Embryonic facial prominence (tissue), 1 donor: Measurements from ENCODE around the gene SCN4A.
"Not testable (repeated sequence)": the region's sequence is repeated elsewhere in the genome, so short reads cannot be mapped to it uniquely, and the experiment has no call there.

Experiments
- DNase-seq: peaks from one replicate; pipeline ENCODE4 v3.0.0-alpha.2; 2016; ENCODE audit errors: extremely low spot score

Gene SCN4A

DNA sequence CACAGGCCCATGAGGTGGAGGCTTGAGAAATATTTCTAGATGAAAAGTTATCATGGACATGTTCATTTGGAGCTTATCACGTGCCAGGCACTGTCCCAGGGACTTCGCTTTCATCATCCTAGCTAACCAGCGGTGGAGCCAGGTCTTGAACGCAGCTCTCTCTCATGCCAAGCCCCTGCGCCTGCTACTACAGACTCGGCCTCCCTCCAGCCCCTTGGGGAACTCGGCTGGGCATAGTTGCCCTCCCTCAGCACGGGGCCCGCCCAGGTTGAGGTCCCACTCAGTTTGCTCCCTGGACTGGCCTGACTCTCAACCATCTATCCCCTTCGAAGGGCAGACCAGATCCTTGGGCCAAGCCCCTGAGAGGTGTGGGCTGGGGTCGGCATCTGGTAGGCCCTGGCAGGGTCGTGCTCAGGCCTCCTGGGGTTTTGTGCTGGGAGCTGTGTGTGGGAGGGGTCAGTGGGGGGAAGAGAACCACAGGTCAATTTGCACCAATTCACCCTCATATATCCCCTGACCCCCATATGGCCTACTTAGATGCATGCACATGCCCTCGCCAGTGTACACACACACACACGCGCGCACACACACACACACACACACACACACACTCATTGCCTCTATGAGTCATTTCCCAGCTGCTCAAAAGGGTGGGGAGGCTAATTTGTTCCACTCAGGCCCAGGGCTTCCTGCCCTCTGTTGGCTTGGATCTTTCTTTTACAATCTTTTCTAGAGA, 12.1 kb upstream of the SCN4A start:
- DNase-seq: no peak

DNA sequence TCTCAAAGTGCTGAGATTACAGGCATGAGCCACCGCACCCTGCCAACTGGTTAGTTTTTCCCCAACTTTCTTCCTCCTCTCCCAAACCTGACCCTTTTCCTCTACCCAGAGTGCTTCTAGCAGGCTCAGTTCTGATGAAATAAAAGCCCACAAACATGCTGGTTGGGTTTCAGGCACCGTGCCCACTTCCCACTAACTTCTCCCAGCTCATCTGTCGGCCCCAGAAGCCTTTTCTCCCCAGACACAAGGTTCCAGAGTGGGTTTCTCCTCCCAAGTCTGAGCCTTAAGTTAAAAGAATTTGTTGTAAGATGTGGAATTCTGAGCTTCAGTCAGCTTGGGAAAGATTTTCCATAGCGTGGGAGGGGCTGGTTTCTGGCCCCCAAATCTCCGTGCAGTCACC, 11.5 kb upstream of the SCN4A start:
- no peak for DNase-seq

DNA sequence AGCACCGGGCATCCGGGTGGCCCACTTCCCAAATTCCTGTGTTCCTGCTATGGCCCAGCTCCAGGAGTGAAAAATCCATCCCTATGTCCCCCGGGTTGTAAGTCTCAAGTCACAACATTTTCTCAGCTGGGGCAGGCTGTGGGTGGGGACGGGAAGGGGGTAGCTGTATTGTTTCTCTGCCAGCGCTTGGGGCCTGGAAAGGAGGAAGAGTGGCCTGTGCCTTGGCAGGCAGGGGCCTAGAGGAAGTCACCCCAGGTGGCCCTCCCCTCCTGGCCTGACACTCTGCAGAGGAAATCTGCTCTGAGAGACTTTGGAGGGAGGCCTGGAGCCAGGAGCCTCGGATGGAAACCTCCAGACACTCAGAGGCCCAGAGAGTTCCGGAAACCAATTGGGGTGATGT, 10.6 kb upstream of the SCN4A start:
- no peak for DNase-seq

DNA sequence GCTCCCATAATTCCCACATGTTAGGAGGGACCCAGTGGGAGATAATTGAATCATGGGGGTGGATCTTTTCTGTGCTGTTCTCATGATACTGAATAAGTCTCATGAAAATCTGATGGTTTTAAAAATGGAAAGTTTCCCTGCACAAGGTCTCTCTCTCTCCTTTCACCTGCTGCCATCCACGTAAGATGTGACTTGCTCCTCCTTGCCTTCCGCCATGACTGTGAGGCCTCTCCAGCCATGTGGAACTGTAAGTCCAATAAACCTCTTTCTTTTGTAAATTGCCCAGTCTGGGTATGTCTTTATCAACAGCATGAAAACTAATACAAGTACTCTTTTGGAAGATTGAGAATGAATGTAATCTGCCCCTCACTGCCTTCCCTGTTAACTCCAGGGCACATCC, 9.9 kb upstream of the SCN4A start:
- DNase-seq: not testable (repeated sequence)

DNA sequence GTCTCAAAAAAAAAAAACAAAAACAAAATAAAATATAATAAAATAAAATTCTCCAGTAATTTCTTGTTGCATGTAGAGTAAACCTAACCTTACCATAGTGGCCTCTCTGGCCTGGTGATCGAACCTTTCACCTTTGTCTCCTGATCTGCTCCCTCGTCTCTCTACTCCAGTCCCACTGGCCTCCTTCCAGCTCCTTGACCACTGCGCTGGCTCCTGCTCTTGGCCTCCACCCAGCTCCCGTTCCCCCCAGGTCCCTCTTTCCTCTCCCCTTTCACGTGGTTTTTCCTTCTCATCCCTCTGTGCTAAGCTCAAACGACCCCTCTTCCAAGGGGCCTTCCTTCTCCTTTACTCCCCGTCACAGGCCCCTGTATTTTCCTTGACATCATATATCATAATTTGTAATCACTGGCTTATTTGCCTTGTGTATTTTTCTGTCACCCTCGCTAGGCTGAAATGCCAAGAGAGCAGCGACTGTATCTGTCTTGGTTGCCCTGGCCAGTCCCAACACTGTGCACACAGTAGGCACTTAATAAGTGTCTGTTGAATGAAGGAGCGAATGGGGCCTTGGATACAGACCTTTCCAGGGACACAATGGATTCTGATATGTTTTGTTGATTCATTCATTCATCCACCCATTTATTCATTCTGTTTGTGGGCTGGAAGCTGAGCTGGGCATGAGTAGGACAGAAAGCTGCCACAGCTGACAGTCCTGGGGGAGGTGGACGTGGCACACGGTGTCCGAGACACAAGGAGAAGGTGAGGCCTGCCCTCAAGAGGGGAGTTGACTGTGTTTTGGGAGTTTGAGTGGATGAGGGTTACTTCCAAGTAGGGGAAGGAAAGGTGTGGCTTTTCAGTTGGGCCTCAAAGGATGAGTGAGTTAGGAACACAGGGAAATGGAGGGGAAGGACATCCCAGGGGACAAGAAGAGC, 5.8 kb upstream of the SCN4A start:
- DNase-seq: no peak

DNA sequence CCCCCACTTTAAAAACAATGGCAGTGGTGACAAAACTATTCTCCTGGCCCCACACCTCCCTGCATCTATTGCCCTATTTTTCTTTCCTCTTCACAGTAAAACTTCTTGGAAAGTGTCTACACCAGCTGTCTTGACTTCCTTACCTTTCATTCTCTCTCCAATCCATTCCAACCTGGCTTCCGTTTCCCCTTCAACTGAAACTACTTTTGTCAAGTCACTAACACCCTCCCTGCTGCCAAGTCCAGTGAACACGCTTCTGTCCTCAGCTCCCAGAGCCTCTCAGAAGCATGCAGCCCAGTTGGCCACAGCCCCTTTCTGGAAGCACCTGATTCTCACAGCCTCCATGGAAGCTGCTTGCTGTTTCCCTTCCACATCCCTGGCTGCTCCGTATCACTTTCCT, 4.0 kb upstream of the SCN4A start:
- DNase-seq: no peak

DNA sequence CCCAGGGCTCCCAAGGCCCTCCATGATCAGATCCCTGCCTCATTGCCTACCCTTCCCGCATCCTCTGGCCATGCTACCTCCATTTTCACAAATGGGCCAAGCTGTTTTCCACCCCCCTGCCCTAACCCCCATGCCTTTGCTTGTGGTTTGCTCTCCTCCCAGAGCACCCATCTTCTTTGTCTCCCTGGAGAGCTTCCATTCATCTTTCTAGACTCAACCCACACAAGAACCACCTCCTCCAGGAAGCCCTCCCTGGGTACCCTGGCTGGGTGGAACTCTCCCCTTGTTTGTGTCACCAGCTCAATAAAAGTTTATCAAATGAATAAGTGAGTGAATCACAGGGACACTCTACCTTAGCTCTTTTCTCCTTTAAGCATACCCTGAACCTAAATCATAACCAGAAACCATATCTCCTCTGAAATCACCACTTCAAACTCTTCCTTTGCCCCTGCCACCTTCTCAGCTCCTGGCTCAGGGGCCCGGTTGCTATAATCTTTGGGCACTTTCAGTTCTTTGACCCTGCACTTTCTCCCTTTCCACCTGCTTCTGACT, 2.9 kb upstream of the SCN4A start:
- no peak for DNase-seq

DNA sequence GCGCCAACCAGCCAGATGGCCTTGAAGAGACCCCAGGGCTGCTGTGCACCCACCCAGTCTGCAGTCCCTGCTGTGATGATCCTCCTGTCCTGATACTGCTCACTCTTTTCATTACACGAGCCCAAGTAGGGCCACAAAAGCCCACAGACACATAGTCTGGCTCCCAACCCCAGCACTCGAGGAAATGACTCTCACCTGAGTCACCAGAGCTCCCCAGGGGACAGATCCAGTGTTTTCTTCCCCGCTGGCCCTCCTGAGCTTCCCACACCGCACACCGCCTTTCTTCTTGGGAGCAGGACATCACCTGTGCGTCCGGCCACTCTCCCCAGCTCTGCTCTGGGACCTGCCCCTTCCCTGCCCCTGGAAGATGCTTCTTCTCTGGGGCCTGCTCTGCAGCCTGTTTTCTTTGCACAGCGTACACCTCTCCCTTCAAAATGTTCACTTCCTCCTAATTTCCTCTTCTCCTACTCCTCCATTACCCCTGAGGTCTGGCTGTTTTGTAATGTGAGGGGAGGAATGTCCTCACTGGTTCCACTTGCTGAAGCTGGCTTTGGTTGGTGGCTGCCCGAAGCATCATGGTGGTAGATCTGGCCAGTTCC, 2.0 kb upstream of the SCN4A start:
- DNase-seq: no peak

DNA sequence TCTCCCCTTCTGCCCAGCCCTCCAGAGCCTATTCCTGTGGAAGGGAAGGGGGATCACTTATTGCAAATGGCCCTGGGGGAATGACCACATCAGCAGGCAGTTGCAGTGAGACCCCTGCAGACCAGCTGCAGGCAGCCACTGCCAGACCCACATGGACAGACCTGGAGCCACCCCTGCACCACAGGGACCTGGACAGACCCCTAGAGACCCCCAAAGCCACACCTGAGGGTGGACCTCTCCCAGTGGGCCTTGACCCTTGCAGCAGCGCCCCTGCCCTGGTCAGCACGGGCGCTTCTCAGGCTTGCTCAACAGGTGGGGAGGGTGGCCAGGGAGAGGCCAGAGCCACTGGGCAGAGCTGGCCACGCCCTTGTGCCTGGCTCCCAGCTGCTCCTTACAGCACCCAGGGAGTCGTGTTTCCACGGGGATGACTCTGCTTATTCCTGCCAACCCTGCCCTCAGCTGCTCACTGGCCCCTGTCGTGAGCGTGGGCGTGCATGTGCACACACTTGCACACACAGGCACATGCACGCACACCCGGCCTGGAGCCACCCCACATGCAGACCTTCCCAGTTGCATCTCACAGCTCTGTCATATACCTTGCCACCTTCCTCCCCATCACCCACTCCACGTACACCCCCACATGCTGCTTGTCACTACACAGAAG, 1.3 kb upstream of the SCN4A start:
- DNase-seq: no peak

DNA sequence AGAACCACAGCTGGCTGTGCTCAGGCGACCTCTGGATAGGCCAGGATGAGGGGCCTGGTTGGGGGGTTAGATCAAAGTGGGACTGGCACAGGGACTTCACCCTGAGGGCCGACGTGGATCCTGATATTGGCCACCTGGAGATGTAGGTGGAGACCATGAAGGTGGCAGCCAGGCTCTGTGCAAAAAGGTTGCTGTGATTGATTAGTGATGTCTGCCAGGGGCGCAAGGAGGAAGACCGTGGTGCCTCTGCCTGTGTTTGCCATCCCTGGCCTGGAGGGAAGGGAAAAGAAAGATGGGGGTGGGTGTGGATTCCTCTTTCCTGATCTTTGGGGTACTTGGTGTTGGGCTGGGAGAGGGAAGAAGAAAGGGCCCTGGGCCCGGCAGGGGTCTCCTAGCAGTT, 529 bp upstream of the SCN4A start:
- no peak for DNase-seq

DNA sequence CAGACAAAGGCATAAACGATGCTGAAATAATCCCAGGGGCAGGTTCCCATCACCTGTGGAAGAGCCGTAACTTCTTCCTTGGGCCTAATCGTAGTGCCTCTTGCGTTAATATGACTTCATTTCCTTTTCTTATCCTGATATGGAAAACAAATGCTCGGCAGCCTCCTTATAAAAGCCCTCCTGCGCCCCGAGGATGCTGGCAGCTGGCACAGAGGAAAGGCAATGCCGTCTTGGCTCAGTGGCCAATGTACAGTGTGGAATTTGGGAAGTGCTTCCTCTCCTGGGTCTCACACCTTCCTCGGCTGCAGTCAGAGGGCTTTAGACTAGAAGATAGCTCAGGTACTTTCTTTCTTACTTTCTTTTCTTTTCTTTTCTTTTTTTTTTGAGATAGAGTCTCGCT, 3.4 kb downstream of the SCN4A start:
- DNase-seq: no peak

DNA sequence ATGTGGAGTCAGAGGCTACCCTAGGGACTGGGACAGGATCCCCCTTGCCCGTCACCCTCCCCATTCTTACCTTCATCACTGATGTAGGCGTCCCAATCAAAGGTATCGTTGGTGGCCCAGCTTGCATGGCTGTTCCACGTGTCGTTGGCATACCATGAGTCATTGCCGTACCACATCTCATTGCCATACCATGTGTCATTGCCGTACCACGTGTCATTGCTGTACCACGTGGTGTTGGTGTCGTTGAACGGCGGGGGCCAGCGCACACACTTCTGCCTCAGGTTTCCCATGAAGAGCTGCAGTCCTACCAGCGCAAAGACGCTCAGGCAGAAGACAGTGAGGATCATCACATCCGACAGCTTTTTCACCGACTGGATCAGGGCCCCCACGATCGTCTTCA, 4.8 kb downstream of the SCN4A start:
- no peak for DNase-seq

DNA sequence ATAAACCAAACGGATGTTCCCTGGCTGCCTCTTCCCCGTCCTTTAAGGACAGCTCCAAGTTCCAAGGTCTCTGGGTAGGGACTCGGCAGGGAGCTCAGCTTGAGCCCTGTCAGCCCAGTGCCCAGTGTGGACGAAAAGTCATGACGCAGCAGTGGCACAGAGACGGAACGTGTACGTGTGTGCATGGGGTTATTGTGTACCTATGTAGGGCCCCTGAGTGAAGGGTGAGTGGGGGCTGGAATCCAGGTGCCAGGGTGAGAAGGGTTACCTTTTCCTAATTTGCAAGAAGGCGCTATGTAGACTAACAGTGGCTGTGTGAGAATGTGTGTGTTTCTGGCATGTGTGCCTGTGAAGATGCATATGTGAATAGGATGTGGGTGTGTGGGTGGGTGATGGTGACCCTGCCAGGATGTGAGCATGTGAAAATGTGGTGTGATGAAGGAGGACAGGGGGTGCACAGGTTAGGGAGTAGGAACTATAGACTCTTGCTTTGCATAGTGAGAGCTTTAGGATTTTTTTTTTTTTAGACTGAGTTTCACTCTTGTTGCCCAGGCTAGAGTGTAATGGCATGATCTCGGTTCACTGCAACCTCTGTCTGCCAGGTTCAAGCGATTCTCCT, 6.0 kb downstream of the SCN4A start:
- DNase-seq: no peak

DNA sequence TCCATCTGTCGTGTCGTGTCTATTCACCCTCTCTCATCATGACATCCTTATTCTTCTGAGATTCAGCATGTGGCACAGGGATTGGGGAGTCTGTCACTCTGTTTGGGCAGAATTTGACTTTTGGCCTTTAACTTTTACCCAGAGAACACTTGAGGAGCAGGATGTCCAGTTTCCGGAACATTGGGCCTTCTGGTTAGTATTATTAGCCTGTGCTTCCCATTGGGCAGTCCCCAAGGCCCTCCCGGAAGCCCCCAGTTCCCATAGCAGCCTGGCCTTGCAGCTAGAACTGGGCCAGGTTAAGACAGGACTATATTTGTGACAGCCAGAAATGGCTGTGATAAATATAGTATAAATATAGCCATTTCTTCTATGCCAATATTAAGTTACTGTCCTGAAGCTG, 9.6 kb downstream of the SCN4A start:
- DNase-seq: no peak

DNA sequence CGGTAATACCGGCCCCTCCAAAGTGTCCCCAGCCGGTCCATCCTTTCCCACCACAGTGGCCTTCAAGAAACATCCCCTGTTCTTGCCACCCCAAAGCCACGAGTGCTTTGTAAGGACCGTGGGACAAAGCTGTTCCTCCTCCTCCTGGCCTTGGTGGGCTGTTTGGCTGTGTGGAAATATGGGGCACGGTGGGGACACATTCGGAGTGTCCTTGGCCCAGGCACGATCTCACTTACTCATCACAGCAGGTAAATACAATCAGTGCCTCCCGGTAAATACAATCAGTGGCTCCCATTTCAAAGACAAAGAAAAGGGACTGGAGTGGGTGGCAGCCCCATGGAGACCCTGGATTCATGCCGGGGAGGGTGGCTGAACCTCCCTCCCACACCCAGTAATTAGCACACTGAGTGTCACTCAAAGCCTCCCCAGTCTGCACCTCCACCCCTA, 10.4 kb downstream of the SCN4A start:
- no peak for DNase-seq

DNA sequence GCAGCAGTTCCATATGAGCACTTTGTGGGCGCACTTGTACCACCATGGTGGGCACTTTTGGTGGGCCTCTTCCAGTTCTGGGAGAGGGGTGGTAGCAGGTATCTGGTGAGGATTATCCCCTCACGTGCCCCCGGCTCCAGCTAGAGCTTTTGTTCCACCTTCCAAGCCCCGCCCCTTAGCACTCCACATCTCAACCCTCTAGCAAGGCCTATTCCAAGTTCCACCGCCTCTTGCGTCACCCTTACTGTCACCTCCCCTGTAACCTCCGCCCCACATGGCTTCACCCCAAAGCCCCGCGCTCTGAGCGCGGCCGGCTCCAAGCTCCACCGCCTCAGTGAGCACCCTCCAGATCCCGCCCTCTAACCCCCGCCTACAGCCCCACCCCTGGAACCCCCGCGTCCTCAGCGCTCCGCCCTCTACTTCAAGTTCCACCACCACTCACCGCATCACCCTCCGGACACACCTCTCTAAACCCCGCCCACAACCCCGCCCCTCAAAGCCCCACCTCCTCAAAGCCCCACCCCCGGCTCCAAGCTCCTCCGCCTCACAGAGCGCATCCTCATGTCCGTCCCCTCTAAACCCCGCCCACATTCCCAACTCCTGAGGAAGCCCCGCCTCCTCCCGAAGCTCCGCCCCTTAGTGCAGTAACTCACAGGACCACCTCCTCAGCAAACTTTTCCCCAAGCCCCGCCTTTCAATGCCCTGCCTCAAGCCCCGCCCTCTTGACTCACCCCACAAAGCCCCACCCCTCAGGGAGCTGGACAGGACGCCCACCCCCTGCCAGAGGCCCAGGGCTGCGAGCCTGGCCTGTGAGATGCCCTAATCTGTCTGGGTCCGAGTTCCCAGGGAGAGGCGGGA, 11.1 kb downstream of the SCN4A start:
- DNase-seq: no peak

DNA sequence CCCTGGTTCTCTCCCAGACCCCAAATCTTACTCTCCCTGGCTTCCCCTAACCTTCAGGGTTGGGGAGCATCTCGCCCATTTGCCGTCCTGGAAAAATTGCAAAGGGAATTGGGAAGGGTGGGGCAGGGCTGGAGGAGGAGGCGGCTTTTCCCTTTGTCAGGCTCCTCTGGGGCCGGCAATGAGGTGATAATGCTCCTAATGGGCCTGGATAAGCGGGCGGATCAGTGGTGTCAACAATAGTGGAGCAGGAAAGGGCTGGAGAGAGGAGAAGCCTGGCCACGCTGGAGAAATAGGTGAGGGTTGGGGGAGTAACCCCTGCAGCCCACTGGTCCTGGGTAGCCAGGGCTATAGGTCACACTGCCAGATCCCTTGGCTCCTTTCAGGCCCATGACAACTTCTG, 12.3 kb downstream of the SCN4A start:
- DNase-seq: no peak

DNA sequence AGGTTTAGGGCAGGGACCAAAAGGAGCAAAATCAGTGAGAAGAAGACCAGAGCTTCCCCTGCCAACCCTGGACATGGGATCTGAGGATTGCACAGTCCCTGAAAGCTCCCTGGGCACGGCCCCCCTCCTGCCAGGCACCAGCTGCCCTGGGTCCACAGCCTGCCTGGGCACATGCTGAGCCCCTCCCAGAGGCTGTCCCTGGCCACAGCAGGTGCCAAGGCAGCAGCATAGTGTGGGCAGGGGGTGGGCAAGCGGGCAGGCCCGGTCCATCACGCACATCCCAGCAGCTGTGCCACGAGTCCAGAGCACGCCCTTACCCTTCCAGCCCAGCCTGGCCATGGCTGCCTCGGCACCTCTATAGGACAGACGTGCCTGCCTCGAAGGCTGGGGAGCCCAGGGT, 12.7 kb downstream of the SCN4A start:
- no peak for DNase-seq

DNA sequence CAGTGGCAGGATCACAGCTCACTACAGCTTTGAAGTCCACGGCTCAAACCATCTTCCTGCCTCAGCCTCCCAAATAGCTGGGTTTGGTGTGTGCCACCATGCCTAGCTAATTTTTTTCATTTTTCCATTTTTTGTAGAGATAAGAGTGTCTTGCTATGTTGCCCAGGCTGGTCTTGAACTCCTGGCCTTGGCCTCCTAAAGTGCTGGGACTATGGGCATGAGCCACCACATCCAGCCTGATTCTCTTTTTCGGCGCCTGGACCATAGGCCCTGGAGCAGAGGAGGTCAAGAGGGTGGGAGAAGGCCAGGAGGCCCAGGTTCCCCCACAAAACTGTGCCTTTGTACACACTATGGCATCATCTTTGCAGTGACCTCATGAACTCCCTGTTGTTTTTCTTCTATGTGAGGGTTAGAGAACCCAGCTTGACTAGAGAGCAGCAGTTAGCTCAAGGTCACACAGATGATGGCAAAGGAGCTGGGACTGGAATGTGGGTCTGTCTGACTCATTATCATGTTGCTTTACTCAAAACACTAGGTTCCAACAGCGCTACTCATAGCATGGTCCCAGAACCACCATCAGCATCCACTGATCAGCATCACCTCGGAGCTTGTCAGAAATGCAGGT, 16.3 kb downstream of the SCN4A start:
- DNase-seq: no peak

DNA sequence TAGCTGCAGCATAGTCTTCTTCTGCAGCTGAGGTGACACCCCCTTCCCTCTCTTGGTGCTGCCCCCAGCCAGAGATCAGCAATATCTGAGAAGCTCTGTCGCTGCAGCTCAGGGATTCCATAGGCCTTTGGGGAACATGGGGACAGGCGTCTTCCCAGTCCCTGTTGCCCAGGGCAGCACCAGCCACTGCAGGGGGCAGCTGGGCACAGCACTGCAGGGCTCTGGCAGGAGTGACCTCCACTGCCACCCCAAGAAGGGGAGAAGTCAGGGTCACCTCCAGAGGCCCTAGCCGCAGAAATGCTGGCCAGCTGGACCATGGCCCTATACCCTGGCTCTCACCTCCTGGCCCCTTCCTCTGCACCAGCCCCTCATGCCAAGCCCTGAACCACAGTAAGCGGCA, 16.9 kb downstream of the SCN4A start:
- no peak for DNase-seq
